Mesenchymal stem cell (in vitro differentiated cells and primary cell): ENCODE measurements around the gene CELF4.

Experiments used
- DNase-seq: peaks from one replicate; pipeline ENCODE4 v3.0.0-alpha.2; 2013
- H2AFZ ChIP-seq: one replicate; pipeline ENCODE4 v1.6.1; 2013; ENCODE audit warnings: low read depth, mild to moderate bottlenecking, control low read depth, inconsistent platforms, low read length, moderate library complexity
- H2AK5ac ChIP-seq: 2 replicates; pipeline ENCODE4 v1.6.1; 2013; ENCODE audit warnings: low read length, moderate library complexity, mild to moderate bottlenecking, inconsistent platforms; ENCODE audit not compliant: severe bottlenecking
- H2BK120ac ChIP-seq: one replicate; pipeline ENCODE4 v1.6.1; 2013; ENCODE audit warnings: low read depth, mild to moderate bottlenecking, inconsistent platforms, low read length, moderate library complexity
- H2BK12ac ChIP-seq, 2 experiments: one replicate each; pipeline ENCODE4 v1.6.1; 2013; ENCODE audit warnings: inconsistent platforms in 2 of 2, low read length in 2 of 2, mild to moderate bottlenecking in 2 of 2, moderate library complexity in 2 of 2, control low read depth in 1 of 2
- H2BK15ac ChIP-seq: one replicate; pipeline ENCODE4 v1.6.1; 2013; ENCODE audit warnings: mild to moderate bottlenecking, low read depth, inconsistent platforms; ENCODE audit not compliant: poor library complexity, severe bottlenecking
- H2BK5ac ChIP-seq: 2 replicates; pipeline ENCODE4 v1.6.1; 2013; ENCODE audit warnings: low read depth, mild to moderate bottlenecking, low read length, control low read depth, inconsistent platforms; ENCODE audit not compliant: poor library complexity, severe bottlenecking
- H3K14ac ChIP-seq, 2 experiments: one replicate each; pipeline ENCODE4 v1.6.1; 2013; ENCODE audit warnings: inconsistent platforms in 2 of 2, low read length in 2 of 2, control low read depth in 1 of 2, mild to moderate bottlenecking in 1 of 2, moderate library complexity in 1 of 2
- H3K18ac ChIP-seq, 2 experiments: one replicate each; pipeline ENCODE4 v1.6.1; 2013; ENCODE audit warnings: inconsistent platforms in 2 of 2, low read length in 2 of 2, control low read depth in 1 of 2, low read depth in 1 of 2, mild to moderate bottlenecking in 1 of 2
- H3K23ac ChIP-seq, 2 experiments: one replicate each; pipeline ENCODE4 v1.6.1; 2013; ENCODE audit warnings: inconsistent platforms in 2 of 2, low read length in 2 of 2, mild to moderate bottlenecking in 2 of 2, moderate library complexity in 2 of 2, control low read depth in 1 of 2
- H3K27ac ChIP-seq: 2 replicates; pipeline ENCODE4 v1.5.1; 2013; ENCODE audit warnings: mild to moderate bottlenecking, moderate library complexity, low read length, control low read depth, inconsistent platforms; ENCODE audit not compliant: poor library complexity, severe bottlenecking
- H3K27me3 ChIP-seq, 2 experiments: 2 replicates each; pipeline versions ENCODE4 v1.6.1 to v1.7.0; 2013; ENCODE audit warnings: low read length in 2 of 2, mild to moderate bottlenecking in 2 of 2, moderate library complexity in 2 of 2, control low read depth in 1 of 2, inconsistent platforms in 1 of 2; ENCODE audit not compliant: control insufficient read depth in 1 of 2, insufficient read depth in 1 of 2
- H3K36me3 ChIP-seq, 2 experiments: 2 replicates each; pipeline versions ENCODE4 v1.6.1 to v1.7.0; 2013; ENCODE audit warnings: low read length in 2 of 2, control low read depth in 1 of 2, inconsistent platforms in 1 of 2, low read depth in 1 of 2, mild to moderate bottlenecking in 1 of 2; ENCODE audit not compliant: insufficient read depth in 2 of 2, control insufficient read depth in 1 of 2
- H3K4ac ChIP-seq, 2 experiments: one replicate each; pipeline ENCODE4 v1.6.1; 2013; ENCODE audit warnings: inconsistent platforms in 2 of 2, low read length in 2 of 2, mild to moderate bottlenecking in 2 of 2, moderate library complexity in 2 of 2, control low read depth in 1 of 2, low read depth in 1 of 2
- H3K4me1 ChIP-seq: 2 replicates; pipeline ENCODE4 v1.6.1; 2013; ENCODE audit warnings: low read depth, low read length, control low read depth; ENCODE audit not compliant: control insufficient read depth, insufficient read depth
- H3K4me2 ChIP-seq: 2 replicates; pipeline ENCODE4 v1.6.1; 2013; ENCODE audit warnings: low read length, mild to moderate bottlenecking, inconsistent platforms; ENCODE audit not compliant: poor library complexity, severe bottlenecking
- H3K4me3 ChIP-seq, 2 experiments: 2 replicates each; pipeline versions ENCODE4 v1.5.1 to v1.7.0; 2013; ENCODE audit warnings: low read length in 2 of 2, mild to moderate bottlenecking in 2 of 2, control low read depth in 1 of 2, low read depth in 1 of 2; ENCODE audit not compliant: insufficient read depth in 1 of 2
- H3K79me1 ChIP-seq: replicated peaks from 2 replicates; pipeline ENCODE4 v1.6.1; 2013; ENCODE audit warnings: mild to moderate bottlenecking, control low read depth, low read length, inconsistent platforms; ENCODE audit not compliant: poor library complexity, severe bottlenecking
- H3K9ac ChIP-seq: 2 replicates; pipeline ENCODE4 v1.7.0; 2013; ENCODE audit warnings: mild to moderate bottlenecking, low read length, moderate library complexity
- H3K9me3 ChIP-seq: 2 replicates; pipeline ENCODE4 v1.7.0; 2013; ENCODE audit warnings: mild to moderate bottlenecking, low read length; ENCODE audit not compliant: control insufficient read depth
- H4K8ac ChIP-seq: one replicate; pipeline ENCODE4 v1.6.1; 2013; ENCODE audit warnings: inconsistent platforms, mild to moderate bottlenecking, low read length, moderate library complexity
- H4K91ac ChIP-seq: one replicate; pipeline ENCODE4 v1.6.1; 2013; ENCODE audit warnings: mild to moderate bottlenecking, low read length, inconsistent platforms
- WGBS: methylation state at CpG from one replicate; pipeline ENCODE4 v1.1.7; 2013; ENCODE audit warnings: mixed read lengths; 5-methylcytosine and 5-hydroxymethylcytosine counted together

Gene CELF4

GRCh38 chr18:37551846-37552245 is 13.8 kb downstream of the CELF4 start:
- no peak for DNase-seq
- no peak overlapping the region for H3K14ac ChIP-seq
- H3K4me3 ChIP-seq, result no peak overlapping the region
- no peak overlapping the region for H2BK5ac ChIP-seq
- no peak overlapping the region for H2BK12ac ChIP-seq
- WGBS, result 97% methylated on average over 8 of the region's 8 CpGs
- H3K18ac ChIP-seq, result no peak overlapping the region
- H2BK120ac ChIP-seq, result no peak overlapping the region
- no peak overlapping the region for H3K4me2 ChIP-seq
- no peak overlapping the region for H2AK5ac ChIP-seq
- H3K79me1 ChIP-seq, result no peaks in the 10 kb centered on the region
- no peaks in the 10 kb centered on the region for H3K9me3 ChIP-seq
- H3K9ac ChIP-seq, result no peak overlapping the region
- H3K23ac ChIP-seq, result no peak overlapping the region
- no peak overlapping the region for H4K8ac ChIP-seq
- no peak overlapping the region for H3K27ac ChIP-seq
- H3K36me3 ChIP-seq, result no peaks in the 10 kb centered on the region
- H2AFZ ChIP-seq, result no peak overlapping the region
- no peaks in the 10 kb centered on the region for H3K4me1 ChIP-seq
- H2BK15ac ChIP-seq, result no peak overlapping the region
- H4K91ac ChIP-seq, result no peak overlapping the region
- H3K27me3 ChIP-seq, result peaks cover 14 to 55% of the 10 kb centered on the region in 2 experiments
- H3K4ac ChIP-seq, result no peak overlapping the region

- H2AK5ac ChIP-seq, result no peak overlapping the region
- H3K79me1 ChIP-seq, result no peaks in the 10 kb centered on the region
- no peak overlapping the region for H3K4me2 ChIP-seq
- H2BK12ac ChIP-seq, result no peak overlapping the region
- H3K36me3 ChIP-seq, result no peaks in the 10 kb centered on the region
- H3K9me3 ChIP-seq, result no peaks in the 10 kb centered on the region
- H2AFZ ChIP-seq, result no peak overlapping the region
- no peak overlapping the region for H3K14ac ChIP-seq
- no peak overlapping the region for H3K9ac ChIP-seq
- DNase-seq, result no peak
- H3K23ac ChIP-seq, result no peak overlapping the region
- H3K27me3 ChIP-seq, result peaks cover 14 to 58% of the 10 kb centered on the region in 2 experiments
- H3K4me1 ChIP-seq, result no peaks in the 10 kb centered on the region
- H4K8ac ChIP-seq, result no peak overlapping the region
- no peak overlapping the region for H2BK5ac ChIP-seq
- no peak overlapping the region for H3K18ac ChIP-seq
- no peak overlapping the region for H2BK15ac ChIP-seq
- H3K4me3 ChIP-seq, result no peak overlapping the region
- H2BK120ac ChIP-seq, result no peak overlapping the region
- H3K27ac ChIP-seq, result no peak overlapping the region
- H4K91ac ChIP-seq, result no peak overlapping the region
- H3K4ac ChIP-seq, result no peak overlapping the region
- WGBS, result 76% methylated on average over 3 of the region's 3 CpGs
Observed at GRCh38 chr18:37551249-37551648, 14.3 kb downstream of the CELF4 start.

GRCh38 chr18:37550118-37550875 is 15.3 kb downstream of the CELF4 start:
- no peak overlapping the region for H4K91ac ChIP-seq
- DNase-seq, result no peak
- no peak overlapping the region for H3K14ac ChIP-seq
- no peak overlapping the region for H2BK15ac ChIP-seq
- no peaks in the 10 kb centered on the region for H3K36me3 ChIP-seq
- no peak overlapping the region for H2AFZ ChIP-seq
- H3K4me3 ChIP-seq, result no peak overlapping the region
- no peaks in the 10 kb centered on the region for H3K4me1 ChIP-seq
- no peak overlapping the region for H2BK5ac ChIP-seq
- no peak overlapping the region for H2BK120ac ChIP-seq
- no peak overlapping the region for H3K4me2 ChIP-seq
- no peak overlapping the region for H3K18ac ChIP-seq
- H3K27ac ChIP-seq, result no peak overlapping the region
- H3K9ac ChIP-seq, result no peak overlapping the region
- H4K8ac ChIP-seq, result no peak overlapping the region
- H3K27me3 ChIP-seq, result peaks cover 14 to 52% of the 10 kb centered on the region in 2 experiments
- H2BK12ac ChIP-seq, result no peak overlapping the region
- H3K23ac ChIP-seq, result peak overlapping the region in 1 of 2 experiments; percentile 2
- H3K4ac ChIP-seq, result no peak overlapping the region
- H2AK5ac ChIP-seq, result no peak overlapping the region
- no peaks in the 10 kb centered on the region for H3K9me3 ChIP-seq
- no peaks in the 10 kb centered on the region for H3K79me1 ChIP-seq
- WGBS, result 80% methylated on average over 10 of the region's 10 CpGs

- H3K4me2 ChIP-seq, result no peak overlapping the region
- no peak overlapping the region for H4K8ac ChIP-seq
- no peak overlapping the region for H3K4me3 ChIP-seq
- 73% methylated on average over 9 of the region's 12 CpGs for WGBS
- H3K23ac ChIP-seq, result no peak overlapping the region
- H2BK120ac ChIP-seq, result no peak overlapping the region
- no peak overlapping the region for H2AFZ ChIP-seq
- peaks cover 10 to 52% of the 10 kb centered on the region in 2 experiments for H3K27me3 ChIP-seq
- no peaks in the 10 kb centered on the region for H3K9me3 ChIP-seq
- no peak overlapping the region for H2BK12ac ChIP-seq
- H3K36me3 ChIP-seq, result no peaks in the 10 kb centered on the region
- H2BK15ac ChIP-seq, result no peak overlapping the region
- DNase-seq, result no peak
- no peak overlapping the region for H4K91ac ChIP-seq
- no peak overlapping the region for H3K14ac ChIP-seq
- H3K4me1 ChIP-seq, result no peaks in the 10 kb centered on the region
- H2AK5ac ChIP-seq, result no peak overlapping the region
- H3K79me1 ChIP-seq, result no peaks in the 10 kb centered on the region
- no peak overlapping the region for H3K9ac ChIP-seq
- no peak overlapping the region for H2BK5ac ChIP-seq
- H3K4ac ChIP-seq, result no peak overlapping the region
- H3K18ac ChIP-seq, result no peak overlapping the region
- H3K27ac ChIP-seq, result no peak overlapping the region
Observed at GRCh38 chr18:37548679-37549289, 16.8 kb downstream of the CELF4 start.
